GM18499 (cell line): Measurements from ENCODE around the gene NUP210.

ENCODE experiments used
- ATAC-seq: cut with Tn5 transposase; IDR thresholded peaks from one replicate; pipeline ENCODE4 v1.9.1; 2021; ENCODE audit warnings: moderate number of reproducible peaks; ENCODE audit not compliant: insufficient read depth, unreplicated experiment

NUP210 gene

GRCh38 chr3:13353506-13353905 is 66.6 kb downstream of the NUP210 start:
- ATAC-seq: no peak

GRCh38 chr3:13352621-13353131 is 67.4 kb downstream of the NUP210 start:
- no peak for ATAC-seq

- ATAC-seq: no peak
Observed at GRCh38 chr3:13349823-13350222, 70.3 kb downstream of the NUP210 start.

GRCh38 chr3:13348661-13349396 is 71.3 kb downstream of the NUP210 start:
- ATAC-seq: no peak

- no peak for ATAC-seq
Observed at GRCh38 chr3:13348100-13348499, 72.0 kb downstream of the NUP210 start.

GRCh38 chr3:13347390-13347950 is 72.7 kb downstream of the NUP210 start:
- ATAC-seq: no peak

- no peak for ATAC-seq
Observed at GRCh38 chr3:13346481-13347389, 73.4 kb downstream of the NUP210 start.

GRCh38 chr3:13345772-13346171 is 74.3 kb downstream of the NUP210 start:
- ATAC-seq: no peak

GRCh38 chr3:13345284-13345683 is 74.8 kb downstream of the NUP210 start:
- no peak for ATAC-seq

GRCh38 chr3:13344663-13345062 is 75.5 kb downstream of the NUP210 start:
- no peak for ATAC-seq

GRCh38 chr3:13343601-13344000 is 76.5 kb downstream of the NUP210 start:
- no peak for ATAC-seq

- no peak for ATAC-seq
Observed at GRCh38 chr3:13341229-13341905, 78.8 kb downstream of the NUP210 start.

- no peak for ATAC-seq
Observed at GRCh38 chr3:13339833-13340232, 80.3 kb downstream of the NUP210 start.

GRCh38 chr3:13338996-13339395 is 81.1 kb downstream of the NUP210 start:
- ATAC-seq: no peak

- ATAC-seq: no peak
Observed at GRCh38 chr3:13338231-13338630, 81.9 kb downstream of the NUP210 start.

- ATAC-seq: no peak
Observed at GRCh38 chr3:13336592-13336991, 83.5 kb downstream of the NUP210 start.

GRCh38 chr3:13335503-13335902 is 84.6 kb downstream of the NUP210 start:
- no peak for ATAC-seq

GRCh38 chr3:13335059-13335458 is 85.1 kb downstream of the NUP210 start:
- no peak for ATAC-seq

GRCh38 chr3:13333236-13333897 is 86.8 kb downstream of the NUP210 start:
- no peak for ATAC-seq

GRCh38 chr3:13332740-13333139 is 87.4 kb downstream of the NUP210 start:
- peak; percentile 1 for ATAC-seq
